Retinal pigment epithelial cell (primary cell): ENCODE data around the gene SLC29A2.

Source experiments
- DNase-seq: peaks from one replicate; pipeline ENCODE4 v3.0.0-alpha.2; 2010; ENCODE audit warnings: low read depth
- H3K4me3 ChIP-seq: 2 replicates; pipeline ENCODE4 v1.5.1; 2011; ENCODE audit warnings: mild to moderate bottlenecking, low read length, control low read depth, moderate library complexity
- CTCF ChIP-seq: conservative IDR thresholded peaks from 2 replicates; pipeline ENCODE4 v1.5.1; 2011; ENCODE audit warnings: low read depth, low read length, control low read depth, inconsistent platforms

SLC29A2 gene

GRCh38 chr11:66333896-66334604 is 37.5 kb downstream of the SLC29A2 start:
- H3K4me3 ChIP-seq, result no peak overlapping the region
- no peak for TF ChIP-seq CTCF
- DNase-seq, result no peak

DNA sequence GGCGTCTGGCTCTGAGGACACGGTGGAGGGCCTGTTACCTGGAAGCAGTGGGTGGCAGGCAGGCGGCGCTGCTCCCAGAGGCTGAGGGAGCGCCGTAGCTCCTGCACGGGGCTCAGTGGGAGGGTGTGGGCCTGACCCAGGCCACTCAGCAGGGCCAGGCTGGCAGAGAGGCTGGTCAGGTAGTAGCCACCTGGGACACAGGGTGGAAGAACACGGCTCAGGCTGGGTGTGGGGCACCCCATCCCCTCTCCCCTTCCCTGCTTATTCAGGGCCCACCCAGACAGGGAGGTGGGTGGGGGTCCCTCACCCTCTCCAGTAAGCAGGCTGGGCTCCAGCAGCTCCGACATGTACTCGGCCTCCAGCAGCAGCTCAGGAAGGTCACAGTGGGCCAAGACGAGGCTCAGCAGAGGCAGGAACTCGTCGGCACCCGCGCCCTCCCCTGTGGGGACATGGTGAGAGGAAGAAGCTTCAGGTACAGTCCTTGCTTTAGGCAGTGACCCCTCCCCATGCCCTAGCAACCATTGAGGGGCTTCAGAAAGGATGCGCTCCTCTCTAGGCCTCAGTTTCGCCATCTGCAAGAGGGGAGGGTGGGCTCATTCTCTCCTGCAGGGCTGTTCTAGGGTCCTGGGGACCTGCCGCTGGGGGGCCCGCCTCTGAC is 38.2 kb downstream of the SLC29A2 start:
- no peak for DNase-seq
- H3K4me3 ChIP-seq, result no peak overlapping the region
- TF ChIP-seq CTCF, result no peak

DNA sequence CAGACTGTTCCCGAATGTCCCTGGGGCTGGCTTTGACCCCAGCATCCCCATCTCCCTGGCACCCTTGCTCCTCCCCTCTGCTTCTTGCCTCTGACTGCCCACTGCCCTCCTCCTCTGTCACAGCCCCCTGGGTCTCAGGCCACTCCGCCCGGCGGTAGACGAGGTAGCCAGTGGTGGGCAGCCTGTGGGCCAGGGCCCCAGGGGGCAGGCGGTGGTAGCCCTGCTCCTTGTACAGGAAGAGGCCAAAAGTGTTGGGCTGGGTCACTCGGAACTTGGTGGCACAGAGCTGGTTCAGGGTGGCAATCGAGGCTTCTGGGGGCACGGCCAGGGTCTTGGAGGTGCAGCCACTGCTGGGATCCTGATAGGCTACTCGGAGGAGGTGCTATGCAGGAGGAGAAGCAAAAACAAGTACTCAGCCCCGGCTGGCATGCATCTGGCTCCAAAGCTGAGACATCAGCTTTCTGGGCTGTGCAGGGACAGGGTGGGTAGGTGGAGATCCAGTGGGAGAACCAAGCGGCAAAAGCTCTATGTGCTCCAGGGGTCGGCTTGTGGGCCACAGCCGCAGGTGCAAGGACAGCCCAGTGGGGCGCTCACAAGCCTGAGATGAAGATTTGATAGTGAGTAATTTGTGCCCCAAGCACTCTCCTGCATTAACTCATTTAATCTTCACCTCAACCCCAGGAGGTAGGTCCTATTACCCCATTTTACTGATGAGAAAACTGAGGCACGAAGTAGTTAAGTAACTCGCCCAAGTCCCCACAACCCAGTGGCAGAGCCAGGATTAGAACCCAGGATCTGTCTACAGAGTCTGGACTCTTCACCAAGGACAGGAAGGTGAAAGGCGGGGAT is 39.0 kb downstream of the SLC29A2 start:
- no peak overlapping the region for H3K4me3 ChIP-seq
- TF ChIP-seq CTCF, result no peak
- no peak for DNase-seq

GRCh38 chr11:66331542-66332370 is 39.8 kb downstream of the SLC29A2 start:
- DNase-seq, result no peak

DNA sequence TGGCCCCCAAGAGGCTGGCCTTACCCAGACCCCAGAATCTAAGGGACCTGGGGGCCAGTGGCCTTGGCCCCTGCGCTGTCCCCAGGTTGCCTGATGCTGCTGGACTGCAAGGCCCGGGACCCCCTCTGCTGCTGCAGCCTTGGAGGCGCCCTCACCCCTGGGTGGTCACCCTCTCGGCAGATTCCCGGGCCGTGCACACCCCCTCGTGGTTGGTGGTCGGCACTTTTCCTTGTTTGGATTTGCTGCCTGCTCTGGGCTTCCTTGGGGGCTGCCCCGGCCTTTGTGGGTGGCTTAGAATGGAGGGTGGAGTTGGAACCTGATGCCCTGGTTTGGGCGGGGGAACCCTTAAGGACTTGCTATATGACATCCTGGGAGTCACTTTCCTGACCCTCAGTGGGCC is 40.6 kb downstream of the SLC29A2 start:
- no peak overlapping the region for H3K4me3 ChIP-seq
- no peak for DNase-seq
- TF ChIP-seq CTCF, result no peak

More at GRCh38 chr11:66331542-66332370, 39.8 kb downstream of the SLC29A2 start:
- no peak overlapping the region for H3K4me3 ChIP-seq
- TF ChIP-seq CTCF, result no peak

DNA sequence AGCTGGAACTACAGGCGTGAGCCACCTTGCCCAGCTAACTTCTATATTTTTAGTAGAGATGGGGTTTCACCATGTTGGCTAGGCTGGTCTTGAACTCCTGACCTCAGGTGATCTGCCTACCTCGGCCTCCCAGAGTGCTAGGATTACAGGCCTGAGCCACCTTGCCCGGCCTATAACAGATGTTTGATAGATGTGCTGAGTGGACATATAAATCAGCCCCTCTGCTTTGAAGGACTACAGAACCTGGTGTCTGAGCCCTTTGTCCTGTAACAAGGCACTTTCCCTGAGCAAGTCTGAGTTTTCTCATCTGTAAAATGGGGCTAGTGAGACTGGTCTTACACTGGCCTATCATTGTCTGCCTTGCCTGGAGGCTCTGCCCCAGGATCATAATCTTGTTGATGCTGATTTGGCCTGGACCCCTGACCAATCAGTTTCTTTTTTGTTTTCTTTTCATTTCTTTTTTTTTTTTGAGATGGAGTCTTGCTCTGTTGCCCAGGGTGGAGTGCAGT is 42.3 kb downstream of the SLC29A2 start:
- TF ChIP-seq CTCF, result no peak
- DNase-seq, result no peak
- H3K4me3 ChIP-seq, result no peak overlapping the region
